NB4 (cell line): ENCODE data around the gene TMPRSS11B.
"Not testable (repeated sequence)": the region's sequence is repeated elsewhere in the genome, so short reads cannot be mapped to it uniquely, and the experiment has no call there.

Experiments used
- DNase-seq: peaks from one replicate; pipeline ENCODE4 v3.0.0; 2010; ENCODE audit warnings: low read depth
- H3K4me3 ChIP-seq: one replicate; pipeline ENCODE4 v1.5.1; 2011; ENCODE audit warnings: mild to moderate bottlenecking, low read depth, low read length, moderate library complexity
- MAX ChIP-seq: IDR thresholded peaks from 2 replicates; pipeline ENCODE4 v1.6.1; 2011; ENCODE audit warnings: low read depth, low read length
- MYC ChIP-seq: IDR thresholded peaks from 2 replicates; pipeline ENCODE4 v1.6.1; 2011; ENCODE audit warnings: low read depth, low read length
- POLR2A ChIP-seq: IDR thresholded peaks from 2 replicates; pipeline ENCODE4 v1.6.1; 2011; ENCODE audit warnings: mild to moderate bottlenecking; ENCODE audit not compliant: insufficient read length; ENCODE audit errors: extremely low read depth
- TF ChIP-seq, protein P1 (sequence below): IDR thresholded peaks from one replicate; pipeline ENCODE4 v1.5.1; 2012; ENCODE audit warnings: low read depth, low read length

Gene TMPRSS11B

DNA sequence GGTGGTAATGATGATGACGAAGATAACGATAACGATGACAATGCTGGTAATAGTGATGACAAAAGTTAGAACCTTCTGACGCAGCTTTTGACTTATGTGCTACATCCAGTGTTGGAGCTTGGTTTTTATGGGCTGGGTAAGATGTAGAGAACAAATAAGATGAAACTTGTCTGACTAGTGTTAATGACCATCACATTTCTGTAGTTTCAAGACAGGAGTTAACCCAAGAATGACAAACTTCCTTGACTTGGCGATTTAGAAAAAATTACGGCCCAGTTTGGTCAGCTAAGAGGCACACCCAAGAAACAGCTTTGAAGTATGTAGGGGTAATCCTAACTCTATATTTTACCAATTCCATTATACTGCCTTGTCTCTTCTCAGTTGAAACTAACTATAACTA lies at the start of gene TMPRSS11B:
TSS of gene TMPRSS11B (minus strand) at position 101 of the 400 bp plus-strand sequence. CDS start 136 bp downstream, outside the sequence.
- H3K4me3 ChIP-seq = no peak within 1 kb of the TSS
- TF ChIP-seq MYC (no peak), POLR2A (no peak), MAX (no peak)
- TF ChIP-seq, protein P1, sequence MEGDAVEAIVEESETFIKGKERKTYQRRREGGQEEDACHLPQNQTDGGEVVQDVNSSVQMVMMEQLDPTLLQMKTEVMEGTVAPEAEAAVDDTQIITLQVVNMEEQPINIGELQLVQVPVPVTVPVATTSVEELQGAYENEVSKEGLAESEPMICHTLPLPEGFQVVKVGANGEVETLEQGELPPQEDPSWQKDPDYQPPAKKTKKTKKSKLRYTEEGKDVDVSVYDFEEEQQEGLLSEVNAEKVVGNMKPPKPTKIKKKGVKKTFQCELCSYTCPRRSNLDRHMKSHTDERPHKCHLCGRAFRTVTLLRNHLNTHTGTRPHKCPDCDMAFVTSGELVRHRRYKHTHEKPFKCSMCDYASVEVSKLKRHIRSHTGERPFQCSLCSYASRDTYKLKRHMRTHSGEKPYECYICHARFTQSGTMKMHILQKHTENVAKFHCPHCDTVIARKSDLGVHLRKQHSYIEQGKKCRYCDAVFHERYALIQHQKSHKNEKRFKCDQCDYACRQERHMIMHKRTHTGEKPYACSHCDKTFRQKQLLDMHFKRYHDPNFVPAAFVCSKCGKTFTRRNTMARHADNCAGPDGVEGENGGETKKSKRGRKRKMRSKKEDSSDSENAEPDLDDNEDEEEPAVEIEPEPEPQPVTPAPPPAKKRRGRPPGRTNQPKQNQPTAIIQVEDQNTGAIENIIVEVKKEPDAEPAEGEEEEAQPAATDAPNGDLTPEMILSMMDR = no peak
- no peak for DNase-seq

DNA sequence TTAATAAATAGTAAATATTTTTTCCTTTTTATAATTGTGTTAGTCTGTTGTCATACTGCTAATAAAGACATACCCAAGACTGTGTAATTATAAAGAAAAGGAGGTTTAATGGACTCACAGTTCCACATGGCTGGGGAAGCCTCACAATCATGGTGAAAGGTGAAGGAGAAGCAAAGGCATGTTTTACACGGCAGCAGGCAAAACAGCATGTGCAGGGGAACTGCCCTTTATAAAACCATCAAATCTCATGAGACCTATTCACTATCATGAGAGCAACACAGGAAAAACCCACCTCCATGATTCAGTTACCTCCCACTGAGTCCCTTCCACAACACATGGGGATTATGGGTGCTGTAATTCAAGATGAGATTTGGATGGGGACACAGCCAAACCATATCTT lies 45.8 kb upstream of the TMPRSS11B start:
- no peak for DNase-seq
- H3K4me3 ChIP-seq = no peak overlapping the region
- TF ChIP-seq, protein P1 = no peak
- no peak for TF ChIP-seq POLR2A
- no peak for TF ChIP-seq MAX
- TF ChIP-seq MYC = no peak

DNA sequence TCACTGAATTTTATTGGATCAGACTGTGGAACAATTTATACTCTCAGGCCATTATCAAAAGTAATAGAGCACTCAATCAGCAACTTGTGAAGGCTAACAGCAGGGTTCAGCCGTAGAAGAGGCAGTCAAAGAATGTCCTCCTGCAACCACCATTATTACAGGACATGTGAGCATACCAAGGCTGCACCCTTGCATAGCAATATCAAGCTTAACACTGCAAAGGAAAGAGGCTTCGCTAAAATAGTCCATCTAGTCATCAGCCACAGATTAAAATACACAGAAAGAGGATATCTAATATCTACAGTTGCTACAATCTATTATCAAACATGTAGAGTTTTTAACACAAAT lies 42.9 kb upstream of the TMPRSS11B start:
- no peak for DNase-seq
- no peak for TF ChIP-seq MAX
- H3K4me3 ChIP-seq = no peak overlapping the region

DNA sequence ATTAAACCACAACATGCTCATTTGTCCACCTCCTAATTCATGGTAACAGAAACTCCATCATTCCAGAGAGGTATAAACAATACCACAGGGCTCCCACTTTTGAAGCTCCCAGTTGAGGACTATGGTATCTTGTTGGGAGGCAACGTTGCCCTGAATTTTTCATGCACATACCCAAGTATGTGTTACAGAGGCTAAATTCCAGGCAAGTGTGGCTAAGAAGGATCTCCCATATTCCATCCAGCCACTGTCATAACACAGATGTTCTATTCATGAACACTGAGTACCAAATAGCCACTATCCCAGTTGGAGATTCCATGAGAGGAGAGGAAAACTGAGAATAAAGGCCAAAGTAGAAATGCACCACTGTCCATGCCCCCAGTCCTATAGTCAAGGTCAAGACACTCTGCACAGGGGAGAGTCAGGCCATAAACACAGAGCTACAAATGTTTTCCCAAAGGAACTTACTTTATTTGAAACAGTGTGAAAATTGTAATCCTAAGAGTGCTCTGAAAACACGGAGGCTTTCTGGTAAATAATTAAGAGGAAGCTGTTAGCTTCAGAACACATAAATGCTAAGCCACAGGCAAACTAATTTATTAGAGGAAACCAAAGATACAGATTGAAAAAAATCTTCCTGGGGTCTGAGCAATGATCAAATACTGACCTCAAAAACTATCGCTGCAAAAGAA lies 42.4 kb upstream of the TMPRSS11B start:
- no peak overlapping the region for H3K4me3 ChIP-seq
- TF ChIP-seq MYC = no peak
- no peak for DNase-seq

DNA sequence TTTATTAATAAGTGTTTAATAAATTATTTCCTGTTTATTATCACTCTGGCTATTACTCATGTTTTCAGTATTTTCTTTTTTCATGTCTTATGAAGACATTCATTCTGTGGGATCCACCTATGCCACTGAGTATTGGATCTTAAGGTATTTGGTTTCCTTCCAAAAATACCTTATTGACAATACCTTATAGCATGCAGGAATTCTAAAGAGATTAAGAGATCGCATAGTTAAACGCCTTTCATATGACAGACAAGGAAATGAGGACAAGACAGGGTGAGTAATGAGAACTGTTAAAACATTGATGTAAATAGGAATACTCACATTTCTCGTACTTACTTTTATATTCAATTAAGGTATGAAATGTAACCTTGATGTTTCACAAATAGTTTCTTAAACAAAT lies 38.2 kb upstream of the TMPRSS11B start:
- H3K4me3 ChIP-seq = no peak overlapping the region
- no peak for DNase-seq
- no peak for TF ChIP-seq POLR2A
- TF ChIP-seq MAX = no peak
- no peak for TF ChIP-seq MYC
- TF ChIP-seq, protein P1 = no peak

GRCh38 chr4:68283095-68283494 lies 37.6 kb upstream of the TMPRSS11B start:
- no peak for TF ChIP-seq MAX
- no peak for TF ChIP-seq MYC
- TF ChIP-seq, protein P1 = no peak
- no peak for TF ChIP-seq POLR2A
- no peak overlapping the region for H3K4me3 ChIP-seq
- DNase-seq = no peak

DNA sequence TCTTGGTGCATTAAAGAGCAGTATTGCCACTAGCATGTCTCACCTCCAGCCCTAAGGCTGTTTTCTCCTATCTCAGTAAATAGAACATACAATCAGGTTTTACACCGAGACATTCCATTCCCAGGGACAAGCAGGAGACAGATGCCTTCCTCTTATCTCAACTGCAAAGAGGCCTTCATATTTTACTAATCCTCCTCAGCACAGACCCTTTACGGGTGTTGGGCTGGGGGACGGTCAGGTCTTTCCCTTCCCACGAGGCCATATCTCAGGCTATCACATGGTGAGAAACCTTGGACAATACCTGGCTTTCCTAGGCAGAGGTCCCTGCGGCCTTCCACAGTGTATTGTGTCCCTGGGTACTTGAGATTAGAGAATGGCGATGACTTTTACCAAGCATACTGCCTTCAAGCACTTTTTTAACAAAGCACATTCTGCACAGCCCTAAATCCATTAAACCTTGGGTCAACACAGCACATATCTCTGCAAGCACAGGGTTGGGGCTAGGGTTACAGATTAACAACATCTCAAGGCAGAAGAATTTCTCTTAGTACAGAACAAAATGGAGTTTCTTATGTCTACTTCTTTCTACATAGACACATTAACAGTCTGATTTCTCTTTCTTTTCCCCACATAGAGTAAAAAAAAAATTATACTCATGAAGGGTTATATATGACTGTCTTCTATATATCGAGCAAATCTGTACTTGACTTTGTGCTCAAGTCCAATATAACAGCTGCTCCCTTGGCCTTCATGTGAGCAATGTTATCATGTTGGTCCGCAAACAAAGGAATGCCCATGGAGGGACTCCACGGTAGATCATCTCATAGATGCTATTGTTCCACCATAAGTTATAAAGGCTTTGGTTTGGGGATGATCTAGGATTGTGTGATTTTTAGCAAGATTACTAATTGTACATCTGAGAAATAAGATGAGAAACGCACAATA lies 36.6 kb upstream of the TMPRSS11B start:
- H3K4me3 ChIP-seq, DNase-seq: not testable (repeated sequence)
